Central memory CD8-positive, alpha-beta T cell (primary cell): Measurements from ENCODE around the gene LILRB2.
"Not testable (repeated sequence)": the region's sequence is repeated elsewhere in the genome, so short reads cannot be mapped to it uniquely, and the experiment has no call there.

Experiments used
- ATAC-seq: fragments of 150-1000 bp; cut with Tn5 transposase; replicated peaks from 2 replicates; pipeline ENCODE4 v1.10.0; 2022; ENCODE audit warnings: mild to moderate bottlenecking, moderate FRiP score, moderate number of reproducible peaks; ENCODE audit not compliant: poor library complexity, severe bottlenecking; ENCODE audit errors: extremely low read depth
- DNase-seq, 2 donors: peaks; one replicate each; pipeline ENCODE4 v3.0.0; 2021; ENCODE audit warnings: low spot score in 2 of 2
- H3K27ac Mint-ChIP-seq: one replicate; pipeline ENCODE4 v1.8.0; 2022; ENCODE audit warnings: low read depth, mild to moderate bottlenecking, moderate library complexity, mixed read lengths
- H3K27me3 Mint-ChIP-seq: one replicate; pipeline ENCODE4 v1.8.0; 2022; ENCODE audit warnings: mixed read lengths
- H3K36me3 Mint-ChIP-seq: one replicate; pipeline ENCODE4 v1.8.0; 2022; ENCODE audit warnings: mild to moderate bottlenecking, moderate library complexity, mixed read lengths; ENCODE audit not compliant: insufficient read depth
- H3K4me1 Mint-ChIP-seq: one replicate; pipeline ENCODE4 v1.8.0; 2022; ENCODE audit warnings: mixed read lengths
- H3K4me3 Mint-ChIP-seq: one replicate; pipeline ENCODE4 v1.8.0; 2022; ENCODE audit warnings: mild to moderate bottlenecking, moderate library complexity, mixed read lengths
- H3K9me3 Mint-ChIP-seq: one replicate; pipeline ENCODE4 v1.8.0; 2022; ENCODE audit warnings: mixed read lengths

Gene LILRB2

GRCh38 chr19:54298357-54299125 lies 17.6 kb upstream of the LILRB2 start:
- Mint-ChIP-seq H3K27ac (no peak overlapping the region), H3K27me3 (peaks cover 69% of the 10 kb centered on the region), H3K4me1 (no peaks in the 10 kb centered on the region), H3K9me3 (peaks cover 5% of the 10 kb centered on the region), H3K36me3 (no peaks in the 10 kb centered on the region), H3K4me3 (no peak overlapping the region)
- DNase-seq = no peak
- no peak for ATAC-seq

DNA sequence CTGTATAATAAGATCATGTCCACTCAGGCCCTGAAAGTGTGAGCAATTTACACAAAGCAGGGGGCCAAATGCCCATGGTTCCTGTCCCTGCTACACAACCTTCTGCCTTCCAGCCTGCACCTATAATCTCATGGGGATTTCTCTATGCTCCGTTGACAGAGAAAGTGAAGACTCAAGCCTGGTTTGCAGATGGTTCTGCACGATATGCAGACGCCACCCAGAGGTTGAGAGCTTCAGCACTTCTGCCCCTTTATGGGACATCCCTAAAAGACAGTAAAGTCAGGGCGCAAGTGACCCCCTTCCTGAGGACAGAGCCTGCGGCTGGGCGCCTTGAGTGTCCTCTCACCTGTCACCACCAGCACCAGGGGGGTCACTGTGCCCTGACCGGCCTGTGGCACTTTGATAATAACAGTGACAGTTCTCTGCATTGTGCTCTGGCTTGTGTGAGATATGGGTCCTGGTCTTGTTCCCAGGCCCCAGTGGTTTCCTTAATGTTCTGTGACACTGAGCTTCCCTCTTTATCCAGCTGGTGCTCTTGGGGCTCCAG lies 16.9 kb upstream of the LILRB2 start:
- Mint-ChIP-seq H3K36me3 (no peaks in the 10 kb centered on the region), H3K9me3 (peaks cover 5% of the 10 kb centered on the region), H3K27me3 (peaks cover 63% of the 10 kb centered on the region), H3K27ac (no peak overlapping the region), H3K4me3 (no peak overlapping the region), H3K4me1 (no peaks in the 10 kb centered on the region)
- ATAC-seq = no peak
- DNase-seq = no peak

DNA sequence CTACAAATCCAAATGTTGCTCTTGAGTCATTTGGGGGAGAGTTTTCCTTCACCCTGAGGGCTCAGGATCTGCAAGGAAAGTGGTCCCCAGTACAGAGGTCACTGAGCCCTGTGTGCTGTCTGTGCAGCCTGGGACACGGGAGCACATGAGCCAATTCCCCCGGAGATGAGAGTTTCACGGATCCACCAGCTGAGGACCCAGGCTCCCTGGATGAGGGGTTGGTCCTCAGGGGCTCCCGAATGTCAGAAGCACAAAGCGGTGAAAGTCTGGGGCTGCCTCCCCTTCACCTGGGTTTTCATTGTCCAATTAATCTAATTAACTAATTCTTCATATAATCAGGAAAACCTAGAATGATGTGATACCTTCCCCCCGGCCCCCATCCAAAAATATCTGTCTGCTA lies 13.6 kb upstream of the LILRB2 start:
- DNase-seq (no peak), ATAC-seq (no peak)
- Mint-ChIP-seq H3K9me3 (peaks cover 5% of the 10 kb centered on the region), H3K4me1 (no peaks in the 10 kb centered on the region), H3K27ac (no peak overlapping the region), H3K36me3 (no peaks in the 10 kb centered on the region), H3K27me3 (peaks cover 46% of the 10 kb centered on the region), H3K4me3 (no peak overlapping the region)

DNA sequence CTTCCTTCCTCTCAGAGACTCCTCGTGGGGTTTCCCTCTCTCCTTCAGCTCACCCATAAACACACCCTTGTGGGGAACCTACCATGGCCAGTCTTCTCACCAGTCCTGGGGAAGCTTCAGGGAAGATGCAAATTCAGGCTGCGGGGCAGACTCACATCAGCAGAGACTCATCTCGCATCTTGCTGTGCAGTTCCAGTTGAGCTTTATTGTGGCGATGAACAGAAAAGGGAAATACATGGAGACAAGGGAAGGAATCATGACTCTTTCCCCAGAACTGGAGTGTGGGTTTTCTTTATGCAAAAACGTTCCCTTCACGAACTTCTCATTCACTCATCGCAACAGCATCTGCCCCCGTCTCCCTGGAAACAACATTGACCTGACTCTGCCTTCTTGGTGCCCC lies 8.2 kb upstream of the LILRB2 start:
- not testable (repeated sequence) for H3K4me3 Mint-ChIP-seq, H3K4me1 Mint-ChIP-seq, H3K27ac Mint-ChIP-seq, H3K36me3 Mint-ChIP-seq, DNase-seq, ATAC-seq, H3K9me3 Mint-ChIP-seq
- H3K27me3 Mint-ChIP-seq = peaks cover 63% of the 10 kb centered on the region

- H3K36me3 Mint-ChIP-seq = no peaks in the 10 kb centered on the region
- H3K9me3 Mint-ChIP-seq = no peaks in the 10 kb centered on the region
- DNase-seq (no peak), ATAC-seq (no peak)
- H3K27ac Mint-ChIP-seq = no peak overlapping the region
- H3K4me3 Mint-ChIP-seq = no peak overlapping the region
- H3K4me1 Mint-ChIP-seq = no peaks in the 10 kb centered on the region
- peaks cover 68% of the 10 kb centered on the region for H3K27me3 Mint-ChIP-seq
Observed at GRCh38 chr19:54287456-54287855, 6.5 kb upstream of the LILRB2 start.

DNA sequence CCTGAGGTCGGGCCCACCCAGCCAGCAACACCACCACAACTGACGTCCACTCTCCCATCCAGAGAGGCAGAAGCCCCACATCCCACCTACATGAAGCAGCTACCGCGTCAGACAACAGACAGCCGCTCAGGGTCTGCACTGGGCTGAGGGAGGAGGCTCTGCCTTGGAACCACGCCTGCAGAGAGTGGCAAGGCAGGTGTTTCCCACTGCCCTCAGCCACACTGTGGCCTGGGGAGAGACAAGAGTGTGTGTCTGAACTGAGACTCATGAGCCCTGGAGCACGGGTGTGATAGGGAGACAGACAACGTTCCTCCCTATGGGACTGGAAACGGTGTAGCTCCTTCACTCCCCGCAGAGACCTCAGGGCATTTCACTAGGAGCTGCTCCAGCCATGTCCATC lies 5.4 kb upstream of the LILRB2 start:
- H3K4me1 Mint-ChIP-seq, H3K4me3 Mint-ChIP-seq, H3K36me3 Mint-ChIP-seq, H3K27ac Mint-ChIP-seq, H3K9me3 Mint-ChIP-seq, DNase-seq: not testable (repeated sequence)
- peak; percentile 40 for ATAC-seq
- H3K27me3 Mint-ChIP-seq = peaks cover 80% of the 10 kb centered on the region

DNA sequence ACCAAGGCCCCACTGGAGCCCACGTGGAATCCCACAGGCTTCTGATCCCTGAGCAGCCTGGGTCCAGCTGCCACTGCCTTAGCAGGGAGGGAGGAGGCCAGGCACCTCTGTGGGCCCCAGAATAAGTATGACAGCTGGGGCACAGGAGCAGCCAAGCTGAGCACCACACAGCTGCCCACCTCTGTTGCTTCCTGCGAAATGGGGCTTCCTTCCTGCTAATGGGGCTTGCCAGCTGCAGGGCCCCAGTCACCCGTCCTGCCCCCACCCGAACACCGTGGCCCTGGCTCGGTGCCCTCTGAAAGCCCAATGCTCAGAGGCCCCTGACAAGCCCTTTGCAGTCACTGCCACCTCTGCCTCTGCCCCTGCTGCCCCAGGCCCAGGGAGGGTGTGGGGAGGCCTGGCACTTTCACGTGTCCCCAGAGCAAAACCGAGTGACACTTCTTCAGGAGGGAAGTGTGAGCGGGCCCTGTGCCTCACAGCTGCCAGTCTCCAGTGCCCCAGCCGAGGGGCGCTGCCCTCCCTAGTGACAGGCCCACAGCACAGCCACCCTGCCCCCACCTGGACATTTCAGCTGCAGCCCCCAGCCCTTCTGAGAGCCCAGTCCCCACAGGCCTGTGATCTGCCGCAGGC lies 4.6 kb upstream of the LILRB2 start:
- ATAC-seq = peak; percentile 86
- H3K4me3 Mint-ChIP-seq, H3K36me3 Mint-ChIP-seq, H3K27ac Mint-ChIP-seq, H3K4me1 Mint-ChIP-seq, H3K9me3 Mint-ChIP-seq, DNase-seq: not testable (repeated sequence)
- H3K27me3 Mint-ChIP-seq = peaks cover 82% of the 10 kb centered on the region

- H3K4me1 Mint-ChIP-seq = no peaks in the 10 kb centered on the region
- H3K36me3 Mint-ChIP-seq = no peaks in the 10 kb centered on the region
- H3K27me3 Mint-ChIP-seq = peaks cover 82% of the 10 kb centered on the region
- ATAC-seq (no peak), DNase-seq (no peak)
- H3K27ac Mint-ChIP-seq = no peak overlapping the region
- no peak overlapping the region for H3K4me3 Mint-ChIP-seq
- no peaks in the 10 kb centered on the region for H3K9me3 Mint-ChIP-seq
Observed at GRCh38 chr19:54282686-54283470, 2.0 kb upstream of the LILRB2 start.

GRCh38 chr19:54281729-54282075 lies 792 bp upstream of the LILRB2 start:
- peaks cover 72% of the 10 kb centered on the region for H3K27me3 Mint-ChIP-seq

DNA sequence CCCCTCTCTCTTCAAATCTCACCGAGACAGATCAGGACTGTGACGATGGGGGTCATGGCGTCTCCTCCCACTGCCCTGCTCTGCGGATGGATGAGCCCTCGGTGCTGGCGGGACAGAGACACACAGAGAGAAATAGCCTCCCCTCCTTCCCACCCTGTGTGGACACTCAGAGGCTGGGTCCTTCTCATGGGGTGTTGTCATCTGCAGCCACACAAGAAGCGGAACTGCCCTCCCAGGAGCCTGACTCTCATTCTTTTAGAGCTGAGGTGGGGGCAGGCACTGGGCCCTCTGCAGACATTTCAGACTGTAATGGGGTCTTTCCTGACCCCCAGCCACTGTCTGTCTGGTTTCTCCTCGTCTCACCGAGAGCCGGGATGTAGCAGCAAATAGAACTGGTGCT lies 469 bp downstream of the LILRB2 start:
- not testable (repeated sequence) for H3K27ac Mint-ChIP-seq, H3K4me3 Mint-ChIP-seq

More at GRCh38 chr19:54281729-54282075, 792 bp upstream of the LILRB2 start:
- not testable (repeated sequence) for H3K9me3 Mint-ChIP-seq, H3K27ac Mint-ChIP-seq, DNase-seq, H3K4me3 Mint-ChIP-seq, ATAC-seq, H3K4me1 Mint-ChIP-seq, H3K36me3 Mint-ChIP-seq

DNA sequence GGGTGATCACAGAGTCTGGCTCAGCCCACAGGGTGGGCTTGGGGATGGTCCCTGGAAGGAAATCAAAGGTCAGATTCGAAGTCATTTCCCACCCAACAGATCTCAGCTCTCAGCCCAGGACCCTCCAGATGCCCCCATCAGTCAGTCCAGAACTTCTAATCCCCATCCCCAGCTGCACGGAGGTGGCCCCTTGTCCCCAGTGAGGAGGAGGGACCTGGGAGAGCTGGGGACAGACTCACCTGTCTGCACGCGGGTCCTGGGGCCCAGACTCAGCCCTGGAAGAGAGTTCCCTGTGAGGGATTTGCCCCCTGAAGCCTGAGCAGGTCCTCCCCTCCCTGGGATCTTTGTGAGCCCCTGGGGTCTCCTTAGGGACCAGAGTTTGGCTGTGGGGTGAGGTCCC lies 885 bp downstream of the LILRB2 start:
- not testable (repeated sequence) for H3K36me3 Mint-ChIP-seq, H3K27ac Mint-ChIP-seq, DNase-seq, H3K9me3 Mint-ChIP-seq, H3K4me3 Mint-ChIP-seq, H3K4me1 Mint-ChIP-seq, ATAC-seq
- peaks cover 79% of the 10 kb centered on the region for H3K27me3 Mint-ChIP-seq

More for the DNA sequence above, 469 bp downstream of the LILRB2 start:
- ATAC-seq, H3K9me3 Mint-ChIP-seq, H3K4me1 Mint-ChIP-seq, H3K36me3 Mint-ChIP-seq, DNase-seq: not testable (repeated sequence)
- peaks cover 75% of the 10 kb centered on the region for H3K27me3 Mint-ChIP-seq

DNA sequence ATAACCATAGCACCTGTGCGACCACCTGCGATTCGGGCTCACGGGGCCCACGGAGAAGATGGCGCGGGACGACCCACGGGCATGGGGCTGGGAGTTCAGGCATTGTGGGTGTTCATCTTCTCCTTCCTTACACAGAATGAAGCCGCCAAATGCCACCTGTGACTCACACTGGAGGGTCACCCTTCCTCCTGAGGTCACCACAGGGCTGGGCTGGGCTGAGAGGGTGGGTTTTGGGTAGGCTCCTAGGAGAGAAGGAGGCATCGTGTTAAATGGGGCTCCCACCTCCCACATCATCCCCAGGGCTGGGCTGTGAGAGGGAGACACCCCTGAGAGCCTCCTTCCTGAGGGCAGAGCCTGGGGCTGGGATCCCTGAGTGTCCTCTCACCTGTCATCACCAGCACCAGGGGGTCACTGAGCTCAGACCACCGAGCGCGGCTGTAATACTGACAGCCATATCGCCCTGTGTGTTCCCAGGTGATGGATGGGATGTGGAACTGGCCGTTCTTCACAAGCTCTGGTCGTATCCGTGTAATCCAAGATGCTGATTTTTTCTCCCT lies 1.4 kb downstream of the LILRB2 start:
- Mint-ChIP-seq H3K4me3 (no peak overlapping the region), H3K27me3 (peaks cover 79% of the 10 kb centered on the region), H3K4me1 (no peaks in the 10 kb centered on the region), H3K36me3 (no peaks in the 10 kb centered on the region), H3K27ac (no peak overlapping the region), H3K9me3 (no peaks in the 10 kb centered on the region)
- DNase-seq (no peak), ATAC-seq (no peak)
